Measurements from ENCODE around the gene PPIF.
"Not testable (repeated sequence)": the region's sequence is repeated elsewhere in the genome, so short reads cannot be mapped to it uniquely, and the experiment has no call there.

Gene PPIF

DNA sequence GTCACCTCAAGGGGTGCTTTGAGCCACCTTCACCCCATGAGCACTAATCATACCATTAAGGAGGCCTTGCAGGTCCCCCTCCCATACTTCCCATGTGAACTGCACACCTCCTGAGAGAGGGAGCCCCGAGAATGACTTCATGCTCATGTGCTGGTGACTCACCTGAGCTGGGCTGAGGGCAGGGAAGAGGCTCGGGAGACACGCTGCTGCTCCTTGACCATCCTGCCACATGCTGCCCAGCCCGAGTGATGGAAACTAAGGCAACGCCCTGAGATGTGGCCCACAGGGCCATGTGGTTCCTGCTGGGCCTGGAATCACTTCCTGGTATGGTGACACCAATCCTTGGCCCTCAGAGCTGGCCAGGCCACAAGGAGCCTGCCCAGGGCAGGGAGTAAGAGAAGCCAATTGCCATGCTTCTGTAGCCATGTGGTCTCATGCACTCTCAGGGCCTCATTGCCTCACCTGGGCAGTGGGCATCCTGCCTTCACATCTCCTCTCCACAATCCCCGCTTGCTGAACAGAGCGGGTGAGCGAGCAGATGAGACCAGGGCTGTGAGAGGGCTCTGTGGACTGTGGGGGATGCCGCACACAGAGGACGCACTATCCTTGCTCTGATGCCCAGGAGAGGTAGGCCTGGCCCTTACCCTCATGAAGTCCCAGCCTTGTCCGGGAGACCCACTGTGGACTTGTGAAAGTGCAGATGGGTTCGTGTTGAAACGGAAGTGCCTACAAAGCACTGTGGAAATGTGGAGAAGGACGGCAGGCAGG, 18.3 kb upstream of the PPIF start:
- Histone ChIP-seq H3K4me1 (ENCODE audit: low read length) (peaks cover 11% of the 10 kb centered on the region), H3K79me2 (ENCODE audit: low read length) (no peaks in the 10 kb centered on the region), H3K27me3 (ENCODE audit: low read depth, low read length) (no peaks in the 10 kb centered on the region), H3K36me3 (replicated peaks; ENCODE audit: low read depth, low read length) (no peaks in the 10 kb centered on the region), H3K4me2 (ENCODE audit: low read length) (no peak overlapping the region), H3K9ac (ENCODE audit: low read length) (no peak overlapping the region), H3K4me3 (ENCODE audit: low read length) (no peak overlapping the region), H2AFZ (ENCODE audit: low read depth, low read length) (no peak overlapping the region), H3K9me3 (ENCODE audit: insufficient read depth, low read length) (0 out of 2 replicates have a peak, but pooled peaks cover 4% of the 10 kb centered on the region), H4K20me1 (ENCODE audit: insufficient read depth, low read length) (no peaks in the 10 kb centered on the region), H3K27ac (ENCODE audit: low read length) (no peak overlapping the region)
- no peak for TF ChIP-seq EZH2phosphoT487 (IDR thresholded peaks at IDR 0.05; ENCODE audit: low read depth)
- TF ChIP-seq, protein P1, sequence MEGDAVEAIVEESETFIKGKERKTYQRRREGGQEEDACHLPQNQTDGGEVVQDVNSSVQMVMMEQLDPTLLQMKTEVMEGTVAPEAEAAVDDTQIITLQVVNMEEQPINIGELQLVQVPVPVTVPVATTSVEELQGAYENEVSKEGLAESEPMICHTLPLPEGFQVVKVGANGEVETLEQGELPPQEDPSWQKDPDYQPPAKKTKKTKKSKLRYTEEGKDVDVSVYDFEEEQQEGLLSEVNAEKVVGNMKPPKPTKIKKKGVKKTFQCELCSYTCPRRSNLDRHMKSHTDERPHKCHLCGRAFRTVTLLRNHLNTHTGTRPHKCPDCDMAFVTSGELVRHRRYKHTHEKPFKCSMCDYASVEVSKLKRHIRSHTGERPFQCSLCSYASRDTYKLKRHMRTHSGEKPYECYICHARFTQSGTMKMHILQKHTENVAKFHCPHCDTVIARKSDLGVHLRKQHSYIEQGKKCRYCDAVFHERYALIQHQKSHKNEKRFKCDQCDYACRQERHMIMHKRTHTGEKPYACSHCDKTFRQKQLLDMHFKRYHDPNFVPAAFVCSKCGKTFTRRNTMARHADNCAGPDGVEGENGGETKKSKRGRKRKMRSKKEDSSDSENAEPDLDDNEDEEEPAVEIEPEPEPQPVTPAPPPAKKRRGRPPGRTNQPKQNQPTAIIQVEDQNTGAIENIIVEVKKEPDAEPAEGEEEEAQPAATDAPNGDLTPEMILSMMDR (IDR thresholded peaks at IDR 0.05; ENCODE audit: low read depth, low read length) = no peak

DNA sequence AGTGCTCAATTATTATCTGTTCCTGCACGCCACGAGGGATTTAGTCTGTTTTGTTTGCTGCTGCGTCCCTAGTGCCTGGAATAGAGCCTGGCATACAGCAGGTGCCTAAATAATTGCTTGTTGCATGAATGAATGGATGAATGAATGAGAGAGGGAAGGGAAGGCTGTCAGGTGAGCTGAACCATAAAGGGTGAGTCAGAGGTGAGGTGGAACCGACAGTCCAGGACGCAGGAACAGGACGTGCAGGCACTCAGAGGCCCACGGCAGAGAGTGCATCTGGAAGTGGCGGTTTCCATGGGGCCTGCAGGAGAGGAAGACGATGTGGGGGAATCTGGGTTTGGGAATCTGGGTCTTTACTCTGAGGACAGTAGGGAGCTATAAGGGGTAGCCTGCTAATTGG, 17.7 kb upstream of the PPIF start:
- peaks cover 11% of the 10 kb centered on the region for H3K4me1 ChIP-seq (ENCODE audit: low read length)
- no peaks in the 10 kb centered on the region for H3K79me2 ChIP-seq (ENCODE audit: low read length)
- no peaks in the 10 kb centered on the region for H3K36me3 ChIP-seq (replicated peaks; ENCODE audit: low read depth, low read length)
- 0 out of 2 replicates have a peak, but pooled peaks cover 4% of the 10 kb centered on the region for H3K9me3 ChIP-seq (ENCODE audit: insufficient read depth, low read length)
- H3K27me3 ChIP-seq (ENCODE audit: low read depth, low read length) = no peaks in the 10 kb centered on the region
- H4K20me1 ChIP-seq (ENCODE audit: insufficient read depth, low read length) = no peaks in the 10 kb centered on the region
- no peak overlapping the region for H3K4me2 ChIP-seq (ENCODE audit: low read length)
- H3K27ac ChIP-seq (ENCODE audit: low read length) = no peak overlapping the region
- no peak overlapping the region for H3K9ac ChIP-seq (ENCODE audit: low read length)
- no peak overlapping the region for H2AFZ ChIP-seq (ENCODE audit: low read depth, low read length)
- TF ChIP-seq, protein P1 (IDR thresholded peaks at IDR 0.05; ENCODE audit: low read depth, low read length) = no peak
- no peak for TF ChIP-seq EZH2phosphoT487 (IDR thresholded peaks at IDR 0.05; ENCODE audit: low read depth)
- H3K4me3 ChIP-seq (ENCODE audit: low read length) = no peak overlapping the region

DNA sequence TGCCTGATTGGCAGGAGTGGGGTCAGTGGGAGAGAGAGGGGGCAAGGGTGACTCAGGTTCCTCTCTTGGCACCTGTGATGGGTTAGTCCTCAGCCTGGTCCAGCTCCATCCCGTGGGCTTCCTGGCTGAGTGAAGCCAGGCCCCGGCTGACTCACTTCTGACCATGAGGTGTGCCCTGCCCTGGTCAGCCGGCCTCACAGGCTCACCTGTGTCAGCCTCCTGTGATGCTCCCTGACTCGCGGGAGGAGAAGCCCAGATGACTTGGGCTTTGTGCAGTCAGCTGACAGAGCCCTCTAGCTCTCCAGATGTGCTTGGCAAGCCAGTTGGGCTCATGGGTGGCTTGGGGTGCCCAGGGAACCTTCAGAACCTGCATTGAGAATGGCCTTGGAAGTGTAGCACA, 16.0 kb upstream of the PPIF start:
- 0 out of 2 replicates have a peak, but pooled peaks cover 4% of the 10 kb centered on the region for H3K9me3 ChIP-seq (ENCODE audit: insufficient read depth, low read length)
- no peak overlapping the region for H2AFZ ChIP-seq (ENCODE audit: low read depth, low read length)
- no peaks in the 10 kb centered on the region for H3K36me3 ChIP-seq (replicated peaks; ENCODE audit: low read depth, low read length)
- H4K20me1 ChIP-seq (ENCODE audit: insufficient read depth, low read length) = no peaks in the 10 kb centered on the region
- no peak for TF ChIP-seq EZH2phosphoT487 (IDR thresholded peaks at IDR 0.05; ENCODE audit: low read depth)
- TF ChIP-seq, protein P1 (IDR thresholded peaks at IDR 0.05; ENCODE audit: low read depth, low read length) = no peak
- no peak overlapping the region for H3K27ac ChIP-seq (ENCODE audit: low read length)
- no peaks in the 10 kb centered on the region for H3K27me3 ChIP-seq (ENCODE audit: low read depth, low read length)
- H3K79me2 ChIP-seq (ENCODE audit: low read length) = no peaks in the 10 kb centered on the region
- H3K9ac ChIP-seq (ENCODE audit: low read length) = no peak overlapping the region
- H3K4me2 ChIP-seq (ENCODE audit: low read length) = peak overlapping the region; percentile 52
- H3K4me3 ChIP-seq (ENCODE audit: low read length) = no peak overlapping the region; the same call in 1 of the 2 replicates
- peaks cover 11% of the 10 kb centered on the region for H3K4me1 ChIP-seq (ENCODE audit: low read length)

DNA sequence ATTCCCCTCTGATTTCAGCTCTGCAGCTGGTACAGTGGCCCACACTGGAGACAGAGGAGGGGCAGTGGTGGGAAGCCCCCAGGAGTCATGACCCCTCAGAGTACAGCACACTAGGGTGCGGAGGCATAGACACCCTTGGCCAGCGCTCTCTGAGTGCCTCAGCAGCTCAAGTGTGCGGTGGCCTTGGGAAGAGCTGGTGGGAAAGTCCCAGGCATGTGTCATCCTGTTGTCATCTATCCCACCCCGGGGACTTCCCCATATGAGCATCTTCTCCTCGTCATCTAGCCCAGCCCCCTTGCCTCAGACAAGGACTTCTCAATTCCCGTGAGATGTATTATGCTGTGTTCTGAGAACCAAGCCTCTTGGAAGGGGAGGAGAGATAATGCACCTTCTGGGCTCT, 15.6 kb upstream of the PPIF start:
- Histone ChIP-seq H3K9ac (ENCODE audit: low read length) (no peak overlapping the region), H3K9me3 (ENCODE audit: insufficient read depth, low read length) (0 out of 2 replicates have a peak, but pooled peaks cover 4% of the 10 kb centered on the region)
- TF ChIP-seq, protein P1 (IDR thresholded peaks at IDR 0.05; ENCODE audit: low read depth, low read length) = no peak
- TF ChIP-seq EZH2phosphoT487 (IDR thresholded peaks at IDR 0.05; ENCODE audit: low read depth) = no peak

DNA sequence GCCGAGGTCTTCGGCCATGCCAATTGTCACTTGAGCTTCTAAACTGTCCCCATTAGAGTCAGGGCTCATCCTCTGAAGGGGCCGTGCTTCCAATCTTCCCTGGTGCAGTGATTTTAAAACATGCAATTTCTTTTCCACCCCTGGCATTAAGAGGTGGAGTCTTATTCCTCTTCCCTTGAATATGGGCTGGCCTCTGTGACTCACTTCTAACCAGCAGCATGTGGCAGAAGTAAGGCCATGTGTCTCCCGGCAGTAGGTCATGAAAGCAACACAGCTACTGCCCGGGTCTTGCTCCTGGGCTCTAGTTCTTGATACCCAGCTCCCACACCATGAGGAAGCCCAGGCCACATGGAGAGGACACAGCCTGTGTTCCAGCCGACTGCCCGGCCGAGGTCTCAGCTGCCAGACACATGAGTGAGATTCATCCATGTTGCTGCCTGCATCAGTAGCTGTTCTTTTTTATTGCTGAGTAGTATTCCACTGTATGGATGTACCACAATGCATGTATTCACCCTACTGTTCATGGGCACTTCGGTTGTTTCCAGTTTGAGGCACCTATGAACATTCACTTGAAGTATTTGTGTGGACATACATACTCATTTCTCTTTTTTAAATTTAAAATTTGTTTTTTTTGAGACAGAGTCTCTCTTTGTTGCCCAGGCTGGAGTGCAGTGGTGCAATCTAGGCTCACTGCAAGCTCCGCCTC, 14.5 kb upstream of the PPIF start:
- H3K4me2 ChIP-seq (ENCODE audit: low read length); H3K9me3 ChIP-seq (ENCODE audit: insufficient read depth, low read length); H2AFZ ChIP-seq (ENCODE audit: low read depth, low read length); H3K9ac ChIP-seq (ENCODE audit: low read length); H3K79me2 ChIP-seq (ENCODE audit: low read length); H3K36me3 ChIP-seq (replicated peaks; ENCODE audit: low read depth, low read length); H3K27me3 ChIP-seq (ENCODE audit: low read depth, low read length); H3K4me3 ChIP-seq (ENCODE audit: low read length); H3K27ac ChIP-seq (ENCODE audit: low read length); H4K20me1 ChIP-seq (ENCODE audit: insufficient read depth, low read length): not testable (repeated sequence)
- H3K4me1 ChIP-seq (ENCODE audit: low read length) = peaks cover 11% of the 10 kb centered on the region

More for the DNA sequence above, 15.6 kb upstream of the PPIF start:
- H3K79me2 ChIP-seq (ENCODE audit: low read length) = no peaks in the 10 kb centered on the region
- H3K4me3 ChIP-seq (ENCODE audit: low read length) = peak overlapping the region; percentile 46
- peak overlapping the region; percentile 52 for H3K4me2 ChIP-seq (ENCODE audit: low read length)
- no peaks in the 10 kb centered on the region for H3K27me3 ChIP-seq (ENCODE audit: low read depth, low read length)
- H3K27ac ChIP-seq (ENCODE audit: low read length) = no peak overlapping the region
- no peaks in the 10 kb centered on the region for H4K20me1 ChIP-seq (ENCODE audit: insufficient read depth, low read length)
- no peaks in the 10 kb centered on the region for H3K36me3 ChIP-seq (replicated peaks; ENCODE audit: low read depth, low read length)
- H2AFZ ChIP-seq (ENCODE audit: low read depth, low read length) = no peak overlapping the region
- peaks cover 11% of the 10 kb centered on the region for H3K4me1 ChIP-seq (ENCODE audit: low read length)

Measured in OCI-LY3 (cell line).